Measurements from ENCODE around the gene SYNGR3.

DNA sequence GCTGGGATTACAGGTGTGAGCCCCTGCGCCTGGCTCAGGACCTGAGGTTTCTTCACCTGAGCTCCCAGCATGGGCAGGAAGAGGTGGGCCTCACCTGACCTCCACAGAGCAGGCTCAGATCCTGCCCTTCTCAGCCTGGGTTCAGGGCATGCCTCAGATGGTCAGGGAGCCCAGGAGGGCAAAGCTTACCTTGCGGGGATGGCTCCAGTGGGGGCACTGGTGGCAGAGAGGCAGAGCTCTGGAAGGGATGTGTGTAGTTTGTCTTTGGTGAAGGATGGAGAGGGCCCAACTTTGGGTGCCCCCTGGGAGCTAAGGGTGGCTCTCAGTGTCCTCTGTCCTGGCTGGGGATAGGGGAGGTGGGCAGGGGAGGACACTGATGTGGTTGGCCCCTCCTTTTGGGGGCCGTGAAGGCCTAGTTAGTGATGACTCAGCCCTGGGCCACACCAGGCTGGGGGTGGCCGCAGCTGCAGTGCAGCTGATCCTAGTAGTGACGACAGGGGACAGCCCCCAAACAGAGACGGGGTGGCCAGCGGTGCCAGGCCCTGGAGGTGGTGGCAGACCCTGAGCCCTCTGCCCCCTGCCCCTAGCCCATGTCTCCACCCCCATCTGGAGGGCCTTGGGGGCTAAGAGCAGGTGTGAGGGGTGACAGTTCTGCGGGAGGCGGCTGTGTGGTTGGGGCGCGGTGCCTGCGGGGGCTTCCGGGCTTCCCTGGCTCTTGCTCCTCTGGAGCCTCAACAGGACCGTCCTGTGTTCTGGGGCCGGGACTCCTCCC, 42.7 kb downstream of the SYNGR3 start:
- TF ChIP-seq, protein P1, sequence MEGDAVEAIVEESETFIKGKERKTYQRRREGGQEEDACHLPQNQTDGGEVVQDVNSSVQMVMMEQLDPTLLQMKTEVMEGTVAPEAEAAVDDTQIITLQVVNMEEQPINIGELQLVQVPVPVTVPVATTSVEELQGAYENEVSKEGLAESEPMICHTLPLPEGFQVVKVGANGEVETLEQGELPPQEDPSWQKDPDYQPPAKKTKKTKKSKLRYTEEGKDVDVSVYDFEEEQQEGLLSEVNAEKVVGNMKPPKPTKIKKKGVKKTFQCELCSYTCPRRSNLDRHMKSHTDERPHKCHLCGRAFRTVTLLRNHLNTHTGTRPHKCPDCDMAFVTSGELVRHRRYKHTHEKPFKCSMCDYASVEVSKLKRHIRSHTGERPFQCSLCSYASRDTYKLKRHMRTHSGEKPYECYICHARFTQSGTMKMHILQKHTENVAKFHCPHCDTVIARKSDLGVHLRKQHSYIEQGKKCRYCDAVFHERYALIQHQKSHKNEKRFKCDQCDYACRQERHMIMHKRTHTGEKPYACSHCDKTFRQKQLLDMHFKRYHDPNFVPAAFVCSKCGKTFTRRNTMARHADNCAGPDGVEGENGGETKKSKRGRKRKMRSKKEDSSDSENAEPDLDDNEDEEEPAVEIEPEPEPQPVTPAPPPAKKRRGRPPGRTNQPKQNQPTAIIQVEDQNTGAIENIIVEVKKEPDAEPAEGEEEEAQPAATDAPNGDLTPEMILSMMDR (IDR thresholded peaks at IDR 0.05), result no peak
- TF ChIP-seq POLR2A (IDR thresholded peaks at IDR 0.05), result no peak
